Measurements from ENCODE around the gene MRPS30.
"Not testable (repeated sequence)": the region's sequence is repeated elsewhere in the genome, so short reads cannot be mapped to it uniquely, and the experiment has no call there.

The MRPS30 gene

DNA sequence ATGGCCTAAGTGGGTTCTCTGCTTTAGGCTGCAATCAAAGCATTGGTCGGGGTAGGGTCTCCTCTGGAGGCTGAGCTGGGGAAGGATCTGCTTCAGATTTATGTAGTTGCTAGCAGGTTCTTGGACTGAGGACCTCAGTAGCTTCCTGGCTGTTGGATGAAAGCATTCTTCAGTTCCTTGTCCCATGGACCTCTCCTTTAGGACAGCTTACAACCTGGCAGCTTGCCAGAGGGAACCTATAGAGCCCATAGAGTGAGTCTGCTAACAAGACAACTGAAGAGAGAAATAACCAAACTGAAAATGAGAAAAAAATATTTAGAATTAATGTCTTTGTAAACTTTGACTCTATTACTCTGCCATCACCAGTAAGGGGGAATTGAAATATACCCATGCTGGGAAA, 12.4 kb downstream of the MRPS30 start:
- no peak for DNase-seq (ENCODE audit: low read depth)

DNA sequence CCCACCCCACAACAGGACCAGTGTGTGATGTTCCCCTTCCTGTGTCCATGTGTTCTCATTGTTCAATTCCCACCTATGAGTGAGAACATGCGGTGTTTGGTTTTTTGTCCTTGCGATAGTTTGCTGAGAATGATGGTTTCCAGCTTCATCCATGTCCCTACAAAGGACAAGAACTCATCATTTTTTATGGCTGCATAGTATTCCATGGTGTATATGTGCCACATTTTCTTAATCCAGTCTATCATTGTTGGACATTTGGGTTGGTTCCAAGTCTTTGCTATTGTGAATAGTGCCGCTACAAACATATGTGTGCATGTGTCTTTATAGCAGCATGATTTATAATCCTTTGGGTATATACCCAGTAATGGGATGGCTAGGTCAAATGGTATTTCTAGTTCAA, 15.9 kb downstream of the MRPS30 start:
- DNase-seq (ENCODE audit: low read depth) = not testable (repeated sequence)

DNA sequence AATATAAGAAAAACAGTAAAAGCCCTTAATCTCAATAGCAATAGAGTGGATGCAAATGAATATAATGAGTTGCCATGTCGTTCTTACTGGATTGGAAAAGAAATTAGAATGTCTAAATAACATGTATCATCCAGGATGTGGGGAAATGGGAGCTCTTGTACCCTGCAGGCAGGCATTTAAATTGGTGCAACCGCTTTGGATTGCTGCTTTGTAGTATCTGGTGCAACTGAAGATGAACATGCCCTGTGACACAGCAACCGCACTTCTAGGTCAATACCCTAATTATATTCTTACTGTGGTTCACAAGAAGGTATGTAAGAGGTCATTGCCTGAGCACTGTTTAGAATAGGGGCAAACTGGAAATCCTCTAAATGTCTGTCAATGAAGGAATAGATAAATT, 18.9 kb downstream of the MRPS30 start:
- DNase-seq (ENCODE audit: low read depth) = peak; percentile 7

DNA sequence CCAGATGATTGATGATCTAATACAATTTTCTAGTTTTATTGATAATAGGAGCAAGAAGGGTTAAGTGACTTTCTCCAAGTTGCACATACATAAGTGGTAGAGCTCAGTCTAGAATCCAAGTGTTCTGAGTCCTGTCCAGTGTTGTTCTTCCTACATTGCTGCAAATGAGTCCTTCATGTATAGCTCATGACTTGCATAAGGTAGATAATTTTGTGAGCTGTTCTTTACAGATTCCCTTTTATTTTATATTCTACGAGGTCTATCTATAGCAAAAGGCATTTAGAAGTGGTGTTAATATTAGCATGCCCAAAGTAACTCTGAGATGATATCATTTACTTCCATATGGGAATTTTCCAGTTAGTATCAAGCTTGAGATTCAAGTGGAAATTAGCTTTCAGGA, 20.0 kb downstream of the MRPS30 start:
- DNase-seq (ENCODE audit: low read depth) = no peak

DNA sequence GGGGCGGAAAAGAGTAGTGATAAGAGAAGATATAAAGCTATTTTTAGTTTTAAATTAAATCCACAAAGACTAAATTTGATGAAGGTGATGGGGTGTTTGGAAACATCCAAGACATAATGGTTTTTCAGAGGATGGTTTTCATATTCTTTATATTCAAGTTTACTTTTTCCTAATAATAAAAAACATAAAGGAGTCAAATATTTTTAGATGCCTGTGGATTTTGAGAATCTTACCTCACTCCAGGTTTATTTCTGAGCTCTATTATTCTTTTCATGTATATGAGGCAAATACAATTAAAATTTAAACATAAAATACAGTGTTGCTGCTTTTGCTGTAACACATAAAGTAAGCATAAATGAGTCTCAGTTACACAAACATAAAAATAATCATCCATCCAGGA, 22.2 kb downstream of the MRPS30 start:
- DNase-seq (ENCODE audit: low read depth) = no peak

DNA sequence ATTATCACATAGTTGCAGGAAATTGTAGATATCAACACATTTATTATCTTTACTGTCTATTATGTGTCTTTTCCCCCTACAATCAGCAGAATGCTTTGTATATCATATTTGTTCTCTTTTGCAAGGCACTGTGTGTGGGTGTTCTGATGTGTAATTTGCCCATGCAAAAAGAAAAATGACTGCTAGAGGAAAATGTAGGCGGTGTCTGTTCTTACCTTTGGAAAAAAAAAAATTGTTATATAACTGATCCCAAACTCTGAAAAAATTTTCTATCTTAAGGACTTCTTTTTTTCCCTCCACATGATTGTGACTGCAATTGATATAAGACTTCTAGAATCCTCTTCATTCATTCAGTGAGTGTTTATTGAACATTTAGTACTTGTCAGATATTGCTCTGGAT, 24.5 kb downstream of the MRPS30 start:
- DNase-seq (ENCODE audit: low read depth) = no peak

DNA sequence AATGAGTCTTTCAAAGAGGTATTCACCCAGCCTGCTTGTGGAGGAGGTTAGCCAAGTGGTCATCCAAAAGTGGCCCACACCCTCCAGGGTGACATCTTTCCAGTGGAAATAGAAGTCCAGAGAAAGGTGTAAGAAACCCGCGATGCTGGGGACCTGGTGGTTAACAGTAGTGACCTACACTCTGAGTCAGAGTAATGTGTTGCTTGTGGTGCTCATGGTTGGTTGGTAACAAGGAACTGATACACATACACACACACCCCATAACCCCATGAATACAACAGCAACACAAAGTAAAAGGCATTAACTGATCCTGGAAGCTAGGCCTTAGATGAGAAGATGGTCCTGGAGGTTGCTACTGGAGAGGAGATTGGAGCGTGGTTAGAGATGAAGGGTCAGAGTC, 26.9 kb downstream of the MRPS30 start:
- no peak for DNase-seq (ENCODE audit: low read depth)

DNA sequence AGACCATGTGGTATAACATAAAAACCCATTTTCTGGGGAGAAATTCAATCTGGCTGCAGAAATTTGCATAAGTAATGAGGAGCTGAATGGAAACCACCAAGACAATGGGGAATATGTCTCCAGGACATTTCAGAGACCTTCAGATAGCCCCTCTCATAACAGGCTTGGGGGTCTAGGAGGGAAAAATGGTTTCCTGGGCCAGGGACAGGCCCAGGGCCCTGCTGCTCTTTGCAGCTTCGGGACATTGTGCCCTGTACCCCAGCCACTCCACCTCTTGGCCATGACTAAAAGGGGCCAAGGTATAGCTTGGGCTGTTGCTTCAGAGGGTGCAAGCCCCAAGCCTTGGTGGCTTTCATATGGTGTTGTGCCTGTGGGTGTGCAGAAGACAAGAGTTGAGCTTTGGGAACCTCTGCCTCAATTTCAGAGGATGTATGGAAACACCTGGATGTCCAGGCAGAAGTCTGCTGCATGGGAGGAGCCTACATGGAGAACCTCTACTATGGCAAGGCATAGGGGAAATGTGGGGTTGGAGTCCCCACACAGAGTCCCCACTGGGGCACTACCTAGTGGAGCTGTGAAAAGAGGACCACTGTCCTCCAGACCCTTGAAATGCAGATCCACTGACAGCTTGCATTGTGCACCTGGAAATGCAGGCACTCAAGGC, 30.4 kb downstream of the MRPS30 start:
- DNase-seq (ENCODE audit: low read depth) = no peak

DNA sequence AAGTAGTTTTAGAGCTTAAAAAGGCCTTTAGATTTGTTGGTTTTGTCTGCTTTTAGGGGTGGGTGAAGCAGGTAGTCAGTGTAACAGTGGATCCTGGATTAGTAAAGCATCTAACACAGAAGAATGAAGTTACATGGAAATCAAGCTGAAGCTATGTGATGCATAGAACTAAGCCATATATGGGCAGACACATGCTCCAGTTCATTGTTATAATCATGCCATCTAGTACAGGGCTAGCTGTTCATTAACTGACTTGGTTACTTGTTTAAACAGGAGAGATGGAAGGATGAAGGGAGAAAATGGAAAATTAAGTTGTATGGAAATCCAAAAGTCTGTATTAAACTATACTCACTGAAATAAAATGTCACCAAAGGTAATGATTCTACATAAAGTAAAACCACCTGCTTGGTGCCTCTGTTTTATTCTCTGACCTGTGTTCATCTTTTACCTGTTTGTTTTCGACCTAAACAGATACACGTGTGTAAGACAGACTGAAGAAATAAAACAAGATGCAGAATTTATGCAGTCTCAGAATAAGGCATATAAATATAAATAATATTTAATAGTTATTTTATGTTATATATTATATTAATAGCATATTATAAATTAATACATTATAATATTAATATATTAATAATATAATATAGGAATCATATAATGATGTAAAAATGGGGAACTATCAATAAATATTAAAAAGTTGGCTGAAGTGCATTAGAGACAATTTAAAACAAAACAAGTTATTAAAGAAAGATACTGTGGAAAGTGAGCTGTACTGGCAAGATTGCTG, 33.9 kb downstream of the MRPS30 start:
- DNase-seq (ENCODE audit: low read depth) = no peak

DNA sequence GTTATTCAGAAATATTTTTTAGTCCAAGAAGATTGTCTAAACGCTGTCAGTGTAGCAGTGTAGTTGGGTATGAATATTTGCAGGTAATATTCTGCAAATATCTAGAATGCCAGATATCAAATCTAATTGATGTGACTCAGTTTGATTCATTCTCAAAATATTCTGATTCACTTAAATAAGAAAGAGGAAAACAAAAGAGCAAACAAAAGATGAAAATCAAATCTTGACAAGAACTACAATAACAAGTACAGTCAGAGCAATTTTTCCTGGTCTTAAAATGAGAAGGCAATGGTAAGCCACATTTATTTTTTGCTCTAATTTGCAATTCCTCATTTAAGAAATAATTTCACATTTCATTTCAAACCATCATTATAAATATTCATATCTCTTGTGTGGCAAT, 36.0 kb downstream of the MRPS30 start:
- no peak for DNase-seq (ENCODE audit: low read depth)

DNA sequence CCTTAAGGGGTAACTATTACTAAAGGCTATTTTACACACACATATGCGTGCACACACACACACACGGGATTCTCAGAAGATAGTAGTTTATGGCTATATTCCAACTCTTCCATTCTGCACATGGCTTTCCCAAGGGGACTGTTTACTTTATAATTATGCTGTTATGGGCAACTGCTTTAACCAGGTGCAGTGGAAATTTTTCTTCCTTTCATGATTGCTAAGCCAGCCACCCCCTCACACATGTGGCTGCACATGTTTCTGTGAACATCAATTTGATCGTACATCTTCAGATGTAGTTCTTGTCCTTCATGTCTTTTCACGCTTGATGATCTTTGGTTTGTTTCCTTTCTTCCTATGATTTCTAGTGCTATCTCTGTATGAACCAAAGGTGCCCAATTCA, 37.0 kb downstream of the MRPS30 start:
- DNase-seq (ENCODE audit: low read depth) = no peak

DNA sequence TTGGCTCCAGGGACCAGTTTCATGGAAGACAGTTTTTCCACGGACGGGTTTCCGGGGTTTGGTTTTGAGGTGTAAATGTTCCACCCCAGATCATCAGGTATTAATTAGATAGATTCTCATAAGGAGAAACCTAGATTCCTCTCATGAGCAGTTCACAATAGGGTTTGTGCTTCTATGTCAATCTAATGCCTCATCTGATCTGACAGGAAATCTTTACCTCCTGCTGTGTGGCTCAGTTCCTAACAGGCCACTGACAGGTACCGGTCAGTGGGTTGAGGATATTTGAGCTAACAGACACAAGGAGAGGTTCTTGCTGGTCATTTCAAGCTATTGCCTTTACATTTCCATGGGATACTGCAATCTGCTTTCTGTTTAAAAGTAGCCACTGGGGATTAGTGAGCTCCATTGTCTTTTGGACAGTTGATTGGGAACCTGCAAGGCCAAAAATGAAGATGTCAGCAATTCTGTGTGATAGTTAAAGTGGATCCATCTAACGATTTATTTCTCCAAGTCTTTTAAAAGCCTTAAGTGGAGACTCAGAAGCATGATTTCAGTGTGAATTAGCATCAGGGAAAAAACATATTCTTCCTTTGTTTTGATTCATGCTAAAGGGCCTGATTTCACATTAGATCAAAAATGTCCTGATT, 38.6 kb downstream of the MRPS30 start:
- no peak for DNase-seq (ENCODE audit: low read depth)

DNA sequence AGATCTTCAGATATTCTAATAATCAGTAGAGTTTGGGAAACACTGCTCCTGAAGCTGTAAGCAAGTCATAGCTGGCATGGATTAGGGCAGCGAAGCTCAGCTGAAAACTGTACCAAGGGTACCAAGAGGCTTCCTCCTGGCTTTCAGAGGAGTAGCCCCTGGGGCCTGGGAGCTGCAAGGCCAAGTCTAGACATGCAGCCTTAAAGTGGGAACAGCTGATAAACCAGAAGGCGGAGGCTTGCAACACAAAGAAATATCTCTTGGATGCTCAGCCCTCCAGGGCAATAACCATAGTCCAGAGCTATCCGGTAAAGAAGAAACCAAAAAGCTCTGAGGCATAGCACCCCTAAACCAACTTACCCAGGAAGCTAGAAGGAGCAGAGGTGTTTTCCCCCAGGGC, 51.5 kb downstream of the MRPS30 start:
- DNase-seq (ENCODE audit: low read depth) = no peak

DNA sequence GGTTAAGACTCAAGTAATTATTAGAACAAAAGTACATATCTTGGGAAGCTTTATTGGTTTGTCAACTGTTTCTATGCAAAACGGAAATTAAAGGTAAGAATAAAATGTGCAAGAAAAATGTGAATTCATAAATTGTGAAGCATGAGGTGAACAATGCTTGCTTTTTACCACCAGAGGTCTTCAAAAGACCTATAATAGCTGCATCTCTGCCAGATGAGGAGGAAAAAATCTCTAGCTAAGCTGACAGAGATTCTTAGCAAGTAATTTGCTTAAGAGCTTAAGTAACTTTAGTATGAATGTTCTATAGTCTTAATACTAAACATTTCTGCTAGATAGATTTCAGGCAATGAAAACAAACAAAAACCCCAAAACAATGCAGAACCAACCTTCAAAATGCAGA, 54.1 kb downstream of the MRPS30 start:
- peak; percentile 54 for DNase-seq (ENCODE audit: low read depth)

Measured in ELR (cell line).